Measurements from ENCODE around the gene SULT1B1. TPM values are rescaled to one million over a fixed set of nuclear protein-coding genes. Genes with fewer than 3 reads are reported as not detected.

SULT1B1 gene
- total RNA-seq, 2 experiments from 2014 or later = 0.08 TPM; not detected in 1

- BruUV-seq (replicated peaks) = no TSS peak
- Histone ChIP-seq H3K36me3 (ENCODE audit: insufficient read depth, low read length) (no peaks in the 10 kb centered on the region), H3K4me3 (ENCODE audit: low read depth, low read length, poor library complexity, severe bottlenecking) (no peak overlapping the region), H3K4me1 (ENCODE audit: insufficient read depth, low read length, poor library complexity, severe bottlenecking) (no peaks in the 10 kb centered on the region), H3K9me2 (ENCODE audit: insufficient read depth, low read length) (no peaks in the 10 kb centered on the region), H2AFZ (ENCODE audit: low read length) (no peak overlapping the region), H3K79me2 (ENCODE audit: insufficient read depth, low read depth, low read length) (no peaks in the 10 kb centered on the region), H4K20me1 (ENCODE audit: insufficient read depth, low read length) (no peaks in the 10 kb centered on the region), H3K27ac (ENCODE audit: low read depth, low read length, poor library complexity, severe bottlenecking) (no peak overlapping the region), H3K9me3 (ENCODE audit: low read length) (no peaks in the 10 kb centered on the region), H3K4me2 (ENCODE audit: low read length) (no peak overlapping the region)
- TF ChIP-seq CTCF (conservative IDR thresholded peaks at IDR 0.05; ENCODE audit: low read length) (no peak), EZH2phosphoT487 (IDR thresholded peaks at IDR 0.05; ENCODE audit: borderline replicate concordance, low read depth, low read length) (no peak)
- intact Hi-C loops (cut with micrococcal nuclease; ENCODE audit: unreplicated experiment) = no loop called here
- no peak for DNase-seq (ENCODE audit: low spot score)
- ChIA-PET POLR2A (no interaction called here), CTCF (ENCODE audit: unreplicated experiment) (no interaction called here)
Measured at GRCh38 chr4:69727426-69727825, 33.0 kb downstream of the SULT1B1 start.

GRCh38 chr4:69726971-69727370 lies 33.4 kb downstream of the SULT1B1 start:
- Histone ChIP-seq H2AFZ (ENCODE audit: low read length) (no peak overlapping the region), H3K9me3 (ENCODE audit: low read length) (no peaks in the 10 kb centered on the region), H3K27ac (ENCODE audit: low read depth, low read length, poor library complexity, severe bottlenecking) (no peak overlapping the region), H3K4me1 (ENCODE audit: insufficient read depth, low read length, poor library complexity, severe bottlenecking) (no peaks in the 10 kb centered on the region), H3K36me3 (ENCODE audit: insufficient read depth, low read length) (no peaks in the 10 kb centered on the region), H3K4me3 (ENCODE audit: low read depth, low read length, poor library complexity, severe bottlenecking) (no peak overlapping the region), H4K20me1 (ENCODE audit: insufficient read depth, low read length) (no peaks in the 10 kb centered on the region), H3K79me2 (ENCODE audit: insufficient read depth, low read depth, low read length) (no peaks in the 10 kb centered on the region), H3K9me2 (ENCODE audit: insufficient read depth, low read length) (no peaks in the 10 kb centered on the region), H3K4me2 (ENCODE audit: low read length) (no peak overlapping the region)
- intact Hi-C loops (cut with micrococcal nuclease; ENCODE audit: unreplicated experiment) = no loop called here
- BruUV-seq (replicated peaks) = no TSS peak
- CTCF ChIA-PET (ENCODE audit: unreplicated experiment) = no interaction called here
- no peak for TF ChIP-seq EZH2phosphoT487 (IDR thresholded peaks at IDR 0.05; ENCODE audit: borderline replicate concordance, low read depth, low read length)
- POLR2A ChIA-PET = no interaction called here
- no peak for DNase-seq (ENCODE audit: low spot score)

GRCh38 chr4:69718396-69719271 lies 41.8 kb downstream of the SULT1B1 start:
- no peak for DNase-seq (ENCODE audit: low spot score)
- H3K4me2 ChIP-seq (ENCODE audit: low read length) = no peak overlapping the region
- H3K4me3 ChIP-seq (ENCODE audit: low read depth, low read length, poor library complexity, severe bottlenecking) = no peak overlapping the region
- no peak overlapping the region for H2AFZ ChIP-seq (ENCODE audit: low read length)
- ChIA-PET POLR2A (no interaction called here), CTCF (ENCODE audit: unreplicated experiment) (no interaction called here)
- no peaks in the 10 kb centered on the region for H3K9me3 ChIP-seq (ENCODE audit: low read length)
- no peaks in the 10 kb centered on the region for H3K9me2 ChIP-seq (ENCODE audit: insufficient read depth, low read length)
- no peaks in the 10 kb centered on the region for H4K20me1 ChIP-seq (ENCODE audit: insufficient read depth, low read length)
- no peak overlapping the region for H3K27ac ChIP-seq (ENCODE audit: low read depth, low read length, poor library complexity, severe bottlenecking)
- no peaks in the 10 kb centered on the region for H3K79me2 ChIP-seq (ENCODE audit: insufficient read depth, low read depth, low read length)
- no TSS peak for BruUV-seq (replicated peaks)
- TF ChIP-seq CTCF (conservative IDR thresholded peaks at IDR 0.05; ENCODE audit: low read length) (no peak), EZH2phosphoT487 (IDR thresholded peaks at IDR 0.05; ENCODE audit: borderline replicate concordance, low read depth, low read length) (no peak)
- no peaks in the 10 kb centered on the region for H3K4me1 ChIP-seq (ENCODE audit: insufficient read depth, low read length, poor library complexity, severe bottlenecking)
- intact Hi-C loops (cut with micrococcal nuclease; ENCODE audit: unreplicated experiment) = no loop called here
- H3K36me3 ChIP-seq (ENCODE audit: insufficient read depth, low read length) = no peaks in the 10 kb centered on the region
